HG03558 (cell line): ENCODE measurements around the gene AXDND1.

Experiments used
- ATAC-seq: cut with Tn5 transposase; IDR thresholded peaks from one replicate; pipeline ENCODE4 v1.9.1; 2021; ENCODE audit warnings: moderate number of reproducible peaks; ENCODE audit not compliant: unreplicated experiment; ENCODE audit errors: extremely low read depth

The AXDND1 gene

GRCh38 chr1:179550746-179551682 lies 185.2 kb downstream of the AXDND1 start:
- ATAC-seq: no peak

- no peak for ATAC-seq
Observed at GRCh38 chr1:179554427-179554826, 188.7 kb downstream of the AXDND1 start.

- no peak for ATAC-seq
Observed at GRCh38 chr1:179558078-179558477, 192.3 kb downstream of the AXDND1 start.

GRCh38 chr1:179575497-179576314 lies 209.9 kb downstream of the AXDND1 start, which contains the start of gene NPHS2:
Gene NPHS2, minus strand, starts transcription at chr1:179575948. Its CDS starts 84 bp downstream, at chr1:179575864.
- no peak for ATAC-seq

GRCh38 chr1:179576509-179576908 lies 210.7 kb downstream of the AXDND1 start:
- ATAC-seq: no peak

DNA sequence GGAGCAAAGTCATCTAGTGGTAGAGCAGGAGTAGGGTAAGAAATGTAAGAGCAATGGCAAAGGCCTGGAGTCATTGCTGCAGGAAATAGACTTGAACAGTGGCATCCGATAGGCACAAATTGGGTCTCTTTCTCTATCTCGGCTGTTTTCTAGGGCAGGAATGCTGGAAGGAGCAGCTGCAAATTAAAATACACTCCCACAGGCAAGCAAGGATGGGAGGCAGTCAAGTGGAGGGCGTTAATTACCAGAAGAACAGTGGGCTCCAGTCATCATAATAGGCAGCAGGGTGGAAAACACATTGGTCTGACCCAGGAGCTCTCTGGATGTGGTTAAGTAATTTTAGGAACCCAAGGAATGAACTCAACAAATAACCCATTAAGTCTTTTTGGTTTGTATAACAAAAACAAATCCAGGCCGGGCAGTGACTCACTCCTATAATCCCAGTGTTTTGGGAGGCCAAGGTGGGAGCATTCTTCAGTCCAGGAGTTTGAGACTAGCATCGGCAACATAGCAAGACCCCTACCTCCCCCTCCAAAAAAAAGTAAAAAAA lies 218.1 kb downstream of the AXDND1 start:
- ATAC-seq: no peak

DNA sequence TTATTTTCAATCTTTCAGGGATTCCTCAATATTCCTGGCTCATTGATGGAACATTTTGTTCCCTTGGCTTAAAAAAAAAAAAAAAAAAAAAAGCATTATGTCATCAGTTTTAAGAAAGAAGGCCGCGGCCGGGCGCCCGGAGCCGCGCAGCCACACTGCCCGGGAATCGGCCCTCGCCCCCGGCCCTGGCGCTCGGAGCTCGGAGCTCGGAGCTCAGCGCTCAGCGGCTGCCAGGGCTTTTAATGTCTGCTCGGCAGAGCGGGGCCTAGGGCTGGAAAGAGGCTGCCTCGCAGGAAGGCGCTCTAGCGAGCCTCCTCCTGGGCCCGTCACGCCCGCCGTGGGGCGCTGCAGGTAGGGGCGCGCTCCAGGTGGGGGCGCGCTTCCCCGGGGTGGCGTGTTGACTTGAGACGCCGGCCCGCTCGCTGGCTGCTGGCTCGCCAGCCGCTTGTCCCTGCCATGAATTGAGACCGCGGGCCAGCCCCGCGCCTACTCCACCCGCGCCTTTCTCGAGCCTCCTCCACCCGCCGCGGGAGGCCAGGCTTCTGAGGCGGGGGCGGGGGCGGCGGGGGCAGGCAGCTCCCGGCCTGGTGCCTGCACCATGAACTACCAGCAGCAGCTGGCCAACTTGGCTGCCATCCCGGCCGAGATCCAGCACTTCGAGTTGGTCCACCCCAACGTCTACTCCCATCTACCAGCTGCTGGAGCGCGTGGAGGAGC lies 220.5 kb downstream of the AXDND1 start:
- no peak for ATAC-seq

- ATAC-seq: no peak
Observed at GRCh38 chr1:179587336-179587735, 221.6 kb downstream of the AXDND1 start.

DNA sequence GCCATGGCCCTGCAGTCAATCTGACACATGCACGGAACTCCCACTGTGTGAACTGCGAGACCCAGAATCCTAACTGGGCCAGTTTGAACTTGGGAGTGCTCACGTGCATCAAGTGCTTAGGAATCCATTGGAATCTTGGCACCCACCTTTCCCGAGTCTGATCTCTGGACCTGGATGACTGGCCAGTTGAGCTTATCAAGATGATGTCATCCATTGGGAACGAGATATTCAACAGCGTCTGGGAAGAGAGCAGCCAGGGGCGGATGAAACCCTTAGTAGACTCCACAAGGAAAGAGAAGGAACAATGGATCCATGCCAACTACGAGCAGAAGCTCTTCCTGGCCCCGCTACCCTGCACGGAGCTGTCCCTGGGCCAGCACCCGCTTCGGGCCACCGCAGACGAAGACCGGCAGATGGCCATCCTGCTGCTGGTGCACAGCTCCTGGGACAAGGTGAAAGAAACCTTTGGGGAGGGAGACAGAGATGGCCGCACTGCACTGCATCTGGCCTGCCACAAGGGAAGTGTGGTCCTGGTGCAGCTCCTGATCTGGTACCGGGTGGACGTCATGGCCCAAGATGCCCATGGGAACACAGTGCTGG lies 222.8 kb downstream of the AXDND1 start:
- no peak for ATAC-seq

DNA sequence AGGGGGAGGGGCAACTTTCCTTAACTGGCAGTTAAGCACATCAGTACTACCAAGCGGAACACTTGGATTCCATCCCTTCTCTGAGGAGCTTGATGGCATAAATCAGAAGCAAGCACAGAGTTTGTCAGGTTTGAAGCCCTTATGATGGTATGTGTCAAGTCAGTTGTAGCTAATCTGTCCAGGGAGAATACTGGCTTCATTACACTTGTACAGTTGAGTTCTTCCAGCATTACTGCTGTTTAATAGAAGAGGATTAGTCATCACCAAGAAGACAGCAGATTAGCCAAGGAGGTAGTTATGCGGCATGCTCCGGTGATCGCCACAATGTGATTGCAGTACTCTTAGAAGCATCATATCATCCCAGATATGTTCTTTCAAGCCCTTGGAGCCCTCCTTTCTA lies 223.7 kb downstream of the AXDND1 start:
- ATAC-seq: no peak

DNA sequence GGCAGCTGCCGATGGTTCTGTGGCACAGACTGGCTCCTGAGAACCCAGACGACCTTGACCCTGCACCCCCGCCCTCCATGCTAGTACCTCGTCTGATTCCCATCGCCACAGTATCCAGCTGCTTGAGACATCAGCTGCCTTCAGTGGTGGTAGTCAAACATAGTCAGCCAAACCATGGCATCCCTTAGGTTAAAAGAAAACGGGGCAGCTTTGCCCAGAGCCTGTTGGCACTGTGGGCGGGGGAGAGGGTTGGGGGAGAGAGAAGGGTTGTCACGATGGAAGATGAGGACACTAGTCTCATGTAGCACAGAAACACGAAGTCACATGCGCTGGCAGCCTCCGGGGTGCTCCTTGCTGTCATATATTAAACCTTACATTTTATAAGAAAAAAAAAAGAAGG lies 224.9 kb downstream of the AXDND1 start:
- no peak for ATAC-seq

DNA sequence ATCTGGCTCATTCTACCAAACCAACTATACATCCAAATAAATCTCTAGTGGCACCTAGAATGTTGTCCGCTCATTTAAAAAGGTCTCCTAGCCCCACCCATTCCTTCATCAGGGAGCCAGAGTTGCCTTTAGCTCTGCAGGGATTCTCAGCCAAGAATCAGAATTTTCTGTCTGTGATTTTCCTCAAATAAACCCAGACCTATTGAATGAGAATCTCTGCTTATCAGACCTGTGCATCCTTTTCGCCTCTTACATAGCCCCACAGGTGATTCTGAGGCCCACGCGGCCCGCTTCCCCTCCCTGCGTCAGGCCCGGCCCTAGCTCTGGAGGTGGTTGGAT lies 225.5 kb downstream of the AXDND1 start:
- no peak for ATAC-seq

DNA sequence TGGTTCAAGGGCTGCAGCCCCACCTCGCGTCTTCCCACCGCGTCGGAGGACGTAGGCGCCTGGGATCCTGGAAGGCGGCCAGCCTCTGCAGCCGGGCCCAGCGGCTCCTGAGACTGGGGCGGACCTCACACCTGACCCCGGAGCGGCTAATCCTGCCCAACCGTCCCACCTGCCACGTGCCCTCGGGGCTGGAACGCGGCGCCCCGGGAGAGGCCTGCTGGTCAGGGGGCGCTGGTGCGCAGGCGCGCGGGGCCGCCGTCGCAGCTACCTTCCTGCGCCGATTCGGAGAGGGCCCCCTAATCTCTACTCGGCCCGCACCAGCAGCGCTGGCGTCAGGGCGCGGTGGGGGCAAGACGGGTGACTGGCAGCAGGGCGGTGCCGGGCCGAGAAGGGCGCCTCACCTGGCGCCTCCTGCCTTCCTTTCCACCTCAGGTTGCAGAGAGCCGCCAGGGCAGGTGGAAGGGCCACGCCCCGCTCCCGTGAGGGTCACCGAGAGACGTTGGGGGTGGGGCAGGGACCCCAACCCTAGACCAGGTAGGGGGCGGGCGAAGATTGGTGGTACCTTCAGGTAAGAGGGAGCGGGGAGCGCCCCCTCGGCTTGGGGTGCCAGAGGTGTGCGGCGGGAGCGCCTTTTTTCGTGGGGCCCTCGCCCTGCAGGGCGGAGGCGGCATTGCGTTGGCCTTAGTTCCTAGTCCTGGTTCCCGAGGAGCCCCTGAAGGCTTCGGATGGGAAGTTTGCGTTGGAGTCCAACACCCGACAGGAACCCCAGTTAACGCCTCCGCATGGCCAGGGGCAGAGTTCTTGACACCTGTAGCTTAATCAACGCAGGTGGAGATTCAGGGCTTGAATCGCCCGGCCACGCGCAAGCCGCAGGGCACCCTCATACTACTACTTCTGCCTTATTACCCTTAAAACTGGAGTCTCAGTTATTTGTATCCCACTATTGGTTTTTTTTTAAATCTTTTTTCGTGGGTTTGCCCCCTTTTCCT lies 226.1 kb downstream of the AXDND1 start, which contains the start of gene TDRD5:
TDRD5 (plus strand) TSS at position 241 of the 989 bp plus-strand sequence. CDS start 784 bp downstream, outside the sequence.
- no peak for ATAC-seq

- ATAC-seq: no peak
Observed at GRCh38 chr1:179598631-179599030, 232.9 kb downstream of the AXDND1 start.

GRCh38 chr1:179599623-179600249 lies 234.0 kb downstream of the AXDND1 start:
- no peak for ATAC-seq

DNA sequence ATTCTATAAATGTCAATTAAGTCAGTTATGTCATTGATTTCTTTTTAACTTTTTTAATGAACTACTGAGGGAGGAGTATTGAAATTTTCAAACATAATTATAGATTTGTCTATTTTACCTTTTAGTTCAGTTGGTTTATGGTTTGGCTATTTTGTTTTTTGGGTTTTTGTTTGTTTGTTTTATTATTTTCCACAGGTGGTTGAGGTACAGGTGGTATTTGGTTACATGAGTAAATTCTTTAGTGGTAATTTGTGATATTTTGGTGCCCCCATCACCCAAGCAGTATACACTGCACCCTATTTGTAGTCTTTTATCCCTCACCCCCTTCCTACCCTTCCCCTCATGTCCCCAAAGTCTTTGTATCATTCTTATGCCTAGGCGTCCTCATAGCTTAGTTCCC lies 235.3 kb downstream of the AXDND1 start:
- no peak for ATAC-seq
